Measurements from ENCODE around the gene SPTSSB. TPM values are rescaled to one million over a fixed set of nuclear protein-coding genes. Genes with fewer than 3 reads are reported as not detected.

The SPTSSB gene
- total RNA-seq, 1 experiment from 2014 or later = 2.9 TPM

GRCh38 chr3:161336661-161337060 is 34.7 kb downstream of the SPTSSB start:
- ChIA-PET RAD21 (ENCODE audit: low non-redundant PET in 1 of 2, low total read pairs in 2 of 2, uncharacterized antibody in 2 of 2, unreplicated experiment in 2 of 2) (no interaction called here), CTCF (no interaction called here), POLR2A (no interaction called here)
- no peaks in the 10 kb centered on the region for H3K9me2 ChIP-seq (ENCODE audit: insufficient read depth)
- H3K9ac ChIP-seq (ENCODE audit: low read length) = no peak overlapping the region
- H3K9me3 ChIP-seq (ENCODE audit: control insufficient read depth in 1 of 2, insufficient read depth in 1 of 2, low read depth in 1 of 2, low read length in 2 of 2) = no peaks in the 10 kb centered on the region
- no peaks in the 10 kb centered on the region for H3K27me3 ChIP-seq (ENCODE audit: insufficient read depth, low read length)
- no peaks in the 10 kb centered on the region for H3K4me1 ChIP-seq (ENCODE audit: control insufficient read depth in 1 of 2, insufficient read depth in 2 of 2, low read length in 2 of 2)
- no peak overlapping the region for H3K27ac ChIP-seq (ENCODE audit: low read depth, low read length)
- H2AFZ ChIP-seq (ENCODE audit: low read depth, low read length, poor library complexity, severe bottlenecking) = no peak overlapping the region
- intact Hi-C loops (cut with micrococcal nuclease) = no loop called here
- no TSS peak for BruUV-seq (replicated peaks)
- H3K79me2 ChIP-seq (ENCODE audit: insufficient read depth, low read length) = no peaks in the 10 kb centered on the region
- H3K36me3 ChIP-seq (ENCODE audit: control insufficient read depth in 1 of 2, insufficient read depth in 2 of 2, low read length in 2 of 2) = no peaks in the 10 kb centered on the region
- H4K20me1 ChIP-seq (ENCODE audit: insufficient read depth) = no peaks in the 10 kb centered on the region
- H3K4me2 ChIP-seq (ENCODE audit: low read length) = no peak overlapping the region
- DNase-seq (ENCODE audit: low read depth, low spot score) (no peak), ATAC-seq (no peak)
- H3K4me3 ChIP-seq (replicated peaks in 1 of 2; ENCODE audit: low read depth in 1 of 2, low read length in 2 of 2) = no peak overlapping the region
- no peak for TF ChIP-seq EGR1 (IDR thresholded peaks at IDR 0.05; ENCODE audit: low read depth)
- TF ChIP-seq SIN3A (IDR thresholded peaks at IDR 0.05; ENCODE audit: low read depth) = no peak
- no peak for TF ChIP-seq ELF1 (IDR thresholded peaks at IDR 0.05; ENCODE audit: borderline replicate concordance, low read depth)
- TF ChIP-seq ZNF274 (IDR thresholded peaks at IDR 0.05; ENCODE audit: low read depth, low read length) = no peak

GRCh38 chr3:161333696-161334095 is 37.6 kb downstream of the SPTSSB start:
- DNase-seq (ENCODE audit: low read depth, low spot score) = no peak
- BruUV-seq (replicated peaks) = no TSS peak

More at GRCh38 chr3:161333696-161334095, 37.6 kb downstream of the SPTSSB start:
- intact Hi-C loops (cut with micrococcal nuclease) = no loop called here
- CTCF ChIA-PET = no interaction called here
- Histone ChIP-seq H3K79me2 (ENCODE audit: insufficient read depth, low read length) (no peaks in the 10 kb centered on the region), H3K27me3 (ENCODE audit: insufficient read depth, low read length) (no peaks in the 10 kb centered on the region), H3K4me3 (replicated peaks in 1 of 2; ENCODE audit: low read depth in 1 of 2, low read length in 2 of 2) (no peak overlapping the region), H3K9me2 (ENCODE audit: insufficient read depth) (no peaks in the 10 kb centered on the region), H3K9me3 (ENCODE audit: control insufficient read depth in 1 of 2, insufficient read depth in 1 of 2, low read depth in 1 of 2, low read length in 2 of 2) (no peaks in the 10 kb centered on the region), H3K9ac (ENCODE audit: low read length) (no peak overlapping the region), H3K4me2 (ENCODE audit: low read length) (no peak overlapping the region), H3K27ac (ENCODE audit: low read depth, low read length) (no peak overlapping the region), H3K4me1 (ENCODE audit: control insufficient read depth in 1 of 2, insufficient read depth in 2 of 2, low read length in 2 of 2) (no peaks in the 10 kb centered on the region), H2AFZ (ENCODE audit: low read depth, low read length, poor library complexity, severe bottlenecking) (no peak overlapping the region), H3K36me3 (ENCODE audit: control insufficient read depth in 1 of 2, insufficient read depth in 2 of 2, low read length in 2 of 2) (no peaks in the 10 kb centered on the region), H4K20me1 (ENCODE audit: insufficient read depth) (no peaks in the 10 kb centered on the region)
- TF ChIP-seq ELF1 (IDR thresholded peaks at IDR 0.05; ENCODE audit: borderline replicate concordance, low read depth) (no peak), CEBPB (IDR thresholded peaks at IDR 0.05; ENCODE audit: low read depth) (no peak), CTCF (IDR thresholded peaks at IDR 0.05 in 2 of 3, conservative IDR thresholded peaks at IDR 0.05 in 1 of 3; ENCODE audit: borderline replicate concordance in 1 of 3, insufficient read depth in 1 of 3, low read depth in 2 of 3, low read length in 2 of 3) (no peak)
- RAD21 ChIA-PET (ENCODE audit: low non-redundant PET in 1 of 2, low total read pairs in 2 of 2, uncharacterized antibody in 2 of 2, unreplicated experiment in 2 of 2) = no interaction called here
- no peak for ATAC-seq
- POLR2A ChIA-PET = interaction anchor here (0.6 kb wide), 1 partner anchor 13 kb away, joined by 3 read pairs; no protein-coding TSS in a partner anchor
